ENCODE results near the gene HOXD10. TPM values are rescaled to one million over a fixed set of nuclear protein-coding genes. Genes with fewer than 3 reads are reported as not detected.

The HOXD10 gene
- total RNA-seq, 4 donors from 2014 or later, result 0.56 to 0.59 TPM; not detected in 2

DNA sequence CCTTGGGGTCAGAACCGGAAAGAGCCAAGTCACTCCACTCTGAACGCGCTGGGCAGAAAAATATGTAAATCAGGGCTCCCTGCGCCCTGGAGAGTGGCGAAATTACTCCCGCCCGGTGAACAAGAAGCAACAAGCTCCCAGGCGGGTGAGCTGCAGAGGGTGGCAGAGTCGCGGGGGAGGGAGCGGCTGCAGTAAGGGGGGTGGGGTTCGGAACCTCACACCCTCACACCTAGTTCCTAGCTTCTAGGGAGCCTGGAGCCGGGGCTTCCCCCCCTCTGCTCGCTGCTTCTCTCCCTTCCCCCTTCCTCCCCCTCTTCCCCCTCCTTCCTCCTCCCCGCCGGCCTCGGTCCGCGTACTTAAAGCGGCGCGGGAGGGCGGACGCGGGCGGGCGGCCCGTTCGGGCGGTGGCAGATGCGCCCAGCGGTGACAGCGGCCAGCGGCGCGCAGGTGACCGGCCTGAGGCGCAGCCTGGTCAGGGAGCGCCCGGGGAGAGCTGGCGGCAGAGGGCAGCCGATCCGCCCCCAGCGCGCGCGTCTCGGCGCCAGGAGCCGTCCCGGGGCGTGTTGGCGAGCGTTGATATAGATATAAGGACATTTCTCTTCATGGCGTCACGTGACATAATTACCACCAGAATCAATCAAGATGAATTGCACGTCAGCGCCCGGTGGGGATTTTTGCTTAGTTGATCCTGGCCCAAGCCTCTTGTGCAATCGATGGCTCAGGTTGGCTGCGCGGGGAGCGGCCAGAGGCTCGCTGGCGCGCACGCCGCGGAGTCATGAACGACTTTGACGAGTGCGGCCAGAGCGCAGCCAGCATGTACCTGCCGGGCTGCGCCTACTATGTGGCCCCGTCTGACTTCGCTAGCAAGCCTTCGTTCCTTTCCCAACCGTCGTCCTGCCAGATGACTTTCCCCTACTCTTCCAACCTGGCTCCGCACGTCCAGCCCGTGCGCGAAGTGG is 9.7 kb upstream of the HOXD10 start, which contains the start of gene HOXD11:
Gene HOXD11 (plus strand): TSS at position 700 of the 959 bp plus-strand sequence. CDS start 76 bp downstream, at position 776.
- TF ChIP-seq EP300 (IDR thresholded peaks at IDR 0.05) (no peak), POLR2A (IDR thresholded peaks at IDR 0.05) (no peak), POLR2AphosphoS5 (IDR thresholded peaks at IDR 0.05) (no peak)
- TF ChIP-seq, protein P1, sequence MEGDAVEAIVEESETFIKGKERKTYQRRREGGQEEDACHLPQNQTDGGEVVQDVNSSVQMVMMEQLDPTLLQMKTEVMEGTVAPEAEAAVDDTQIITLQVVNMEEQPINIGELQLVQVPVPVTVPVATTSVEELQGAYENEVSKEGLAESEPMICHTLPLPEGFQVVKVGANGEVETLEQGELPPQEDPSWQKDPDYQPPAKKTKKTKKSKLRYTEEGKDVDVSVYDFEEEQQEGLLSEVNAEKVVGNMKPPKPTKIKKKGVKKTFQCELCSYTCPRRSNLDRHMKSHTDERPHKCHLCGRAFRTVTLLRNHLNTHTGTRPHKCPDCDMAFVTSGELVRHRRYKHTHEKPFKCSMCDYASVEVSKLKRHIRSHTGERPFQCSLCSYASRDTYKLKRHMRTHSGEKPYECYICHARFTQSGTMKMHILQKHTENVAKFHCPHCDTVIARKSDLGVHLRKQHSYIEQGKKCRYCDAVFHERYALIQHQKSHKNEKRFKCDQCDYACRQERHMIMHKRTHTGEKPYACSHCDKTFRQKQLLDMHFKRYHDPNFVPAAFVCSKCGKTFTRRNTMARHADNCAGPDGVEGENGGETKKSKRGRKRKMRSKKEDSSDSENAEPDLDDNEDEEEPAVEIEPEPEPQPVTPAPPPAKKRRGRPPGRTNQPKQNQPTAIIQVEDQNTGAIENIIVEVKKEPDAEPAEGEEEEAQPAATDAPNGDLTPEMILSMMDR (IDR thresholded peaks at IDR 0.05), result no peak
- WGBS, result 2% methylated on average over 38 of the region's 85 CpGs
- no peaks in the 10 kb centered on the region for H3K9me3 ChIP-seq
- H3K4me1 ChIP-seq, result peaks cover 51% of the 10 kb centered on the region
- H3K27me3 ChIP-seq, result peaks cover 99% of the 10 kb centered on the region
- peak within 1 kb of the TSS; percentile 55 for H3K4me3 ChIP-seq
- no peaks in the 10 kb centered on the region for H3K36me3 ChIP-seq
- H3K27ac ChIP-seq, result no peak within 1 kb of the TSS
- DNase-seq (ENCODE audit: low spot score in 2 of 2), result no peak

- Histone ChIP-seq H3K4me3 (peak overlapping the region; percentile 55), H3K9me3 (no peaks in the 10 kb centered on the region), H3K27ac (no peak overlapping the region), H3K4me1 (peaks cover 51% of the 10 kb centered on the region), H3K27me3 (peaks cover 99% of the 10 kb centered on the region), H3K36me3 (no peaks in the 10 kb centered on the region)
- no peak for DNase-seq (ENCODE audit: low spot score in 2 of 2)
- WGBS, result no CpG with 5 or more reads among the region's 59 CpGs
- TF ChIP-seq, protein P1 (IDR thresholded peaks at IDR 0.05), result no peak
- TF ChIP-seq EP300 (IDR thresholded peaks at IDR 0.05), result no peak
- no peak for TF ChIP-seq POLR2AphosphoS5 (IDR thresholded peaks at IDR 0.05)
- TF ChIP-seq POLR2A (IDR thresholded peaks at IDR 0.05), result no peak
These were observed 8.8 kb upstream of the HOXD10 start for GRCh38 chr2:176107731-176108181.

DNA sequence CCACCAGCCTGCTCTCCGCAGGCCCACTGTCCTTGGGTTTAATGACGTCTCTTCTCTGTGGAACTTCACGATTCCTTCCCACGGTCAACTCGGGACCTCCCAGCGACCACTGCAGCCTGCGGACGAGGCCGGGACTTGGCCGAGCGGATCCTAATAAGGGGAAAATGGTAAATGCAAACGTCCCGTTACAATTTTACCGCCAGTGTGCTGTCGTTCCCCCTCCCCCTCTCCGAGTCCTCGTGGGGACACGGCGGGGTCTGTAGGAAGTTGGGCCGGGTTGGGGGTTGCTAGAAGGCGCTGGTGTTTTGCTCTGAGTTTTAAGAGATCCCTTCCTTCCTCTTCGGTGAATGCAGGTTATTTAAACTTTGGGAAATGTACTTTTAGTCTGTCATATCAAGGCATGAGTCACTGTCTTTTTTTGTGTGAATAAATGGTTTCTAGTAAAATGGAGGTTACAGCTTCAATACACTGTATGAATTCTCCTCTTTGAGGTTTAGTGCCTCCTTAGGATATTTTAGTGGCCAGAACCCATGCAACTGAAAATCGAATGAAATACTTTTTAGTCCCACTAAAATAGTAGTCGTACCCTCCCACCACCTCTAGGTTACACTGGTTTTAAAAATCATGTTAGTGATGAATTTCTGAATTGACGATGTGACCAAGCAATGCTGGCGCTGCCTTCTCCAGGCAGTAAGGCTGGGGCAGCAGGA is 7.2 kb upstream of the HOXD10 start:
- Histone ChIP-seq H3K36me3 (no peaks in the 10 kb centered on the region), H3K27ac (no peak overlapping the region), H3K4me3 (no peak overlapping the region), H3K4me1 (peaks cover 44% of the 10 kb centered on the region), H3K27me3 (peaks cover 99% of the 10 kb centered on the region), H3K9me3 (no peaks in the 10 kb centered on the region)
- WGBS, result 41% methylated on average over 26 of the region's 26 CpGs
- TF ChIP-seq, protein P1 (IDR thresholded peaks at IDR 0.05), result no peak
- TF ChIP-seq EP300 (IDR thresholded peaks at IDR 0.05), result no peak
- TF ChIP-seq POLR2A (IDR thresholded peaks at IDR 0.05), result no peak
- no peak for TF ChIP-seq POLR2AphosphoS5 (IDR thresholded peaks at IDR 0.05)
- no peak for DNase-seq (ENCODE audit: low spot score in 2 of 2)

GRCh38 chr2:176109946-176110345 is 6.6 kb upstream of the HOXD10 start:
- 35% methylated on average over 4 of the region's 4 CpGs for WGBS
- Histone ChIP-seq H3K9me3 (no peaks in the 10 kb centered on the region), H3K27me3 (peaks cover 99% of the 10 kb centered on the region), H3K27ac (no peak overlapping the region), H3K4me3 (no peak overlapping the region), H3K36me3 (no peaks in the 10 kb centered on the region), H3K4me1 (peaks cover 38% of the 10 kb centered on the region)
- TF ChIP-seq EP300 (IDR thresholded peaks at IDR 0.05) (no peak), POLR2A (IDR thresholded peaks at IDR 0.05) (no peak), POLR2AphosphoS5 (IDR thresholded peaks at IDR 0.05) (no peak)
- TF ChIP-seq, protein P1 (IDR thresholded peaks at IDR 0.05), result no peak
- no peak for DNase-seq (ENCODE audit: low spot score in 2 of 2)

Measured in suprapubic skin (tissue), 4 donors.